HG03460 (cell line): Measurements from ENCODE around the gene RRM1.
A peak's percentile ranks its signal among the peaks of the same experiment; 100 is the strongest.
"Not testable (repeated sequence)": the region's sequence is repeated elsewhere in the genome, so short reads cannot be mapped to it uniquely, and the experiment has no call there.

Experiments used
- ATAC-seq: cut with Tn5 transposase; IDR thresholded peaks from one replicate; pipeline ENCODE4 v1.9.1; 2021; ENCODE audit not compliant: unreplicated experiment

RRM1 gene

GRCh38 chr11:4134806-4135205, 40.2 kb downstream of the RRM1 start:
- no peak for ATAC-seq

- ATAC-seq = no peak
Measured at GRCh38 chr11:4138497-4138896, 43.9 kb downstream of the RRM1 start.

GRCh38 chr11:4140067-4140636, 45.6 kb downstream of the RRM1 start:
- ATAC-seq = no peak

- no peak for ATAC-seq
Measured at GRCh38 chr11:4146070-4146771, 51.6 kb downstream of the RRM1 start.

- no peak for ATAC-seq
Measured at GRCh38 chr11:4146772-4147098, 52.1 kb downstream of the RRM1 start.

- ATAC-seq = no peak
Measured at GRCh38 chr11:4154503-4154902, 59.9 kb downstream of the RRM1 start.

- no peak for ATAC-seq
Measured at GRCh38 chr11:4156571-4156970, 62.0 kb downstream of the RRM1 start.

GRCh38 chr11:4158818-4159217, 64.2 kb downstream of the RRM1 start:
- not testable (repeated sequence) for ATAC-seq

- ATAC-seq = no peak
Measured at GRCh38 chr11:4161305-4161704, 66.7 kb downstream of the RRM1 start.

GRCh38 chr11:4164884-4165590, 70.4 kb downstream of the RRM1 start:
- no peak for ATAC-seq

- ATAC-seq = no peak
Measured at GRCh38 chr11:4167292-4167691, 72.7 kb downstream of the RRM1 start.

- ATAC-seq = no peak
Measured at GRCh38 chr11:4167758-4168157, 73.2 kb downstream of the RRM1 start.

- not testable (repeated sequence) for ATAC-seq
Measured at GRCh38 chr11:4175620-4176350, 81.2 kb downstream of the RRM1 start.

GRCh38 chr11:4178813-4179662, 84.4 kb downstream of the RRM1 start:
- ATAC-seq = no peak

GRCh38 chr11:4180441-4181183, 86.0 kb downstream of the RRM1 start:
- no peak for ATAC-seq

- peak; percentile 59 for ATAC-seq
Measured at GRCh38 chr11:4181782-4182721, 87.5 kb downstream of the RRM1 start.

GRCh38 chr11:4183410-4184057, 88.9 kb downstream of the RRM1 start:
- ATAC-seq = no peak

- ATAC-seq = no peak
Measured at GRCh38 chr11:4184163-4184916, 89.7 kb downstream of the RRM1 start.
